Occipital lobe (tissue), 2 donors: ENCODE data around the gene PGM1. TPM values are rescaled to one million over a fixed set of nuclear protein-coding genes. Genes with fewer than 3 reads are reported as not detected.

Experiments
- DNase-seq: peaks from one replicate; lab custom pipeline; 2025; lab: John Stamatoyannopoulos, UW
- total RNA-seq: library from RNA; depleted of rRNA; stranded (reverse); fragments of >200 nt; gene quantifications from one replicate; pipeline ENCODE4 v1.2.3, GENCODE V29; 2014

The PGM1 gene
- total RNA-seq, 1 donor from 2014 or later = 20.6 TPM

- DNase-seq = no peak
Measured at GRCh38 chr1:63632110-63632509, 38.9 kb downstream of the PGM1 start.

DNA sequence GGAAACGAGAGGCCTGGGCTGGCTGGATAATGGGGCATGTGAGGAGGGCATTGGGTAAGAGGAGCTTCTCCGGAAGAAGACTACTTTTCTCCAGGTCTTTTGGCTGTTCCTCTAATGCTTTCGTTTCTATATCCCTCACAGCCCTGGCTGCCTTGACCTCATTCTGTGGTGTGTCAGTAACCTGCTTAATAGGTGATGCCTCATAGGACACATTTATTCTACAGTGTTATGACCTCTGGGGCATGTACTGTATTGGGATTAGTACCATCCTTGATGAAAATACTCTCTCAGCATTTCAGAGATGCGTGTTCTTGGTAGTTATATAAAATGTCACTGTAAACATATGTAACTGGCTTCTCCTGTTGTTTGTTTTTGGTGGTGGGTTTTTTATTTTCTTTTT lies 40.1 kb downstream of the PGM1 start:
- DNase-seq = no peak

- no peak for DNase-seq
Measured at GRCh38 chr1:63634471-63634870, 41.3 kb downstream of the PGM1 start.

DNA sequence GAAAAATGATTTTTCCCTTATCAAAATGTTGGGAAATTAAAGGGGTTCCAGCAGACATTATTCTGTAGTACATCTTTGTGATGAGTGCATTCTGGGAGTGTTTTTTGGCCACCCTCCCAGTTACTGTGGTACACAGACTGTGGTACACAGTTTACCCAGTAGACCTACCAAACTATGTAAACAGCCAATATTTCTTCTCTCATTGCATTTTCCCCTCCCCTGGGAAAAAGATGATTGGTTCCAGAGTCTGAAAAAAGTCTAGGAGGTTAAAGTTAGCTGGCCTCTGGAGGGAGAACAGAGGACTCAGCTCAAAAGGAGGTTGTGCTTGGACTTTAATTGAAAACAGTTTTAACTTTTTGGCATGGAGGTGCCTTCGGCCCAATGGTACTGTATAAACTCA lies 42.5 kb downstream of the PGM1 start:
- DNase-seq = no peak

GRCh38 chr1:63636192-63637105 lies 43.2 kb downstream of the PGM1 start:
- no peak for DNase-seq

DNA sequence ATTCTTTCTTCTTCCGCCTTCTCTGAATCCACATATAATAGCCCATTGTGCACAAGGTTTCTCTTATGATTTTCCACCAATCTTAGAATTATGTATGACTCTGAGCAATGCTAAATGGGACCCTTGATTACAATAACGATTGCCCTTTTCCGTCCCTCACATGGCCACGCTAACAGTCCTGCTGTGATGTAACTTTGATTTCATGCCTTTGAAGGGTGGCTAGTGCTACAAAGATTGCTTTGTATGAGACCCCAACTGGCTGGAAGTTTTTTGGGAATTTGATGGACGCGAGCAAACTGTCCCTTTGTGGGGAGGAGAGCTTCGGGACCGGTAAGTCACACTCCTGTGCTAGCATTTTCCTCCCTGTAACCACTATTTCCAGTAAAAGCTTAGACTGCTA lies 45.3 kb downstream of the PGM1 start:
- DNase-seq = no peak

DNA sequence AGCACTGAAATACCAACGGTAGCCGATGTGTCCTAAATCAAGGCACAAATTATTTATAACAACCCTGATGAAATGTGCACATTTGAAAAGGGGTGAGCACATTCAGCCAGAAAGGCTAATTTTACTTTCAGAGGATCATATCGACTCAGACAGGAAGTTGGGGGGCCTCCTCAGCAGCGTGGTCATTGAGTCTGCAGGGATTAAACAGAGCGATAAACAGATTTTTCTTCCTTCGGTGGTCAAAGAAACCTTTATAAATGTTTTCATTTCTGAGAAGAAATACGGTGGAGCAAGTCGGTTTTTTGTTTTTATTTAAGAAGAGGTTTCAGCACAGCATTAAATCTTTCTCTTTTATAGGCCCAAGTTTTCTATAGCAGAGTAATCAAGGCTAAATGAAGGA lies 45.7 kb downstream of the PGM1 start:
- no peak for DNase-seq

GRCh38 chr1:63640633-63641567 lies 47.7 kb downstream of the PGM1 start:
- no peak for DNase-seq

- no peak for DNase-seq
Measured at GRCh38 chr1:63641615-63642014, 48.4 kb downstream of the PGM1 start.

GRCh38 chr1:63642901-63643300 lies 49.7 kb downstream of the PGM1 start:
- no peak for DNase-seq

DNA sequence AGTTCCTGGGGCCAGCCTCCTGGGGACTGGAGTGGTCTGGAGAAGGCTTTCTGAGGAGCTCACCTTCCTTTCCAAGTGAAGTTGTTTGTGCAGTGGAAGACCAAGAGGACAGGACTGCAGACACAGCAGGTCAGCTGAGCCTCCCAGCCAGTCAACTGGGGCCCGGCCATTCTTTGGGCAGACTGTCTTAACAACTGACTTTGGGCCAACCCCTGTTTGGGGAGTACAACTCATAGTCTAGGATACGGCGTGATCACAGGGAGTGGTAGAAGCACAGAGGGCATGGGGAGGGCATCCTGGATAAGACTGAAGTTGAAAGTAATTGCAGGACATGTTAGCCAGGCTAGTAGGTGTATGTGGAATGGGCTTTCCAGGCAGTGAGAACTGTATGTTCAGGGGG lies 50.3 kb downstream of the PGM1 start:
- no peak for DNase-seq

- no peak for DNase-seq
Measured at GRCh38 chr1:63643926-63644325, 50.7 kb downstream of the PGM1 start.

DNA sequence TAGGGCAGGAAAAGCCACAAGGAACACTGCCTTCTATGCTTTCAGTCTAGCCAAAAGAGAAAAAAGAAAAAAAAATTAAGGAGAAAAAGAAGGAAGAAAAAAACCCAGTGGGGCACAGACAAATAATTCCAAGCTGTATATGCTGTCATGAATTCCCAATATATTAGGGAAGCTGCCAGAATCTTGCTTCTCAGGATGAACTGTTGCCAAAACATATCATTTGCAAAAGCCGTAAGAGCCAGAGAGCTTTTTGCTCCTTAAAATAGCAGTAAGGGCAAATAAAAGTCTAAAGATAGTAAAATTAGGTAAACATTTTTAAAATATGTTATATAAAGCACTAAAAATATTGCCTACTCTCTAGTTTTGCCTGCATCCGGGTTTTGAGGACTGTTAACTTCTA lies 52.1 kb downstream of the PGM1 start:
- no peak for DNase-seq

- DNase-seq = no peak
Measured at GRCh38 chr1:63648689-63649088, 55.5 kb downstream of the PGM1 start.

DNA sequence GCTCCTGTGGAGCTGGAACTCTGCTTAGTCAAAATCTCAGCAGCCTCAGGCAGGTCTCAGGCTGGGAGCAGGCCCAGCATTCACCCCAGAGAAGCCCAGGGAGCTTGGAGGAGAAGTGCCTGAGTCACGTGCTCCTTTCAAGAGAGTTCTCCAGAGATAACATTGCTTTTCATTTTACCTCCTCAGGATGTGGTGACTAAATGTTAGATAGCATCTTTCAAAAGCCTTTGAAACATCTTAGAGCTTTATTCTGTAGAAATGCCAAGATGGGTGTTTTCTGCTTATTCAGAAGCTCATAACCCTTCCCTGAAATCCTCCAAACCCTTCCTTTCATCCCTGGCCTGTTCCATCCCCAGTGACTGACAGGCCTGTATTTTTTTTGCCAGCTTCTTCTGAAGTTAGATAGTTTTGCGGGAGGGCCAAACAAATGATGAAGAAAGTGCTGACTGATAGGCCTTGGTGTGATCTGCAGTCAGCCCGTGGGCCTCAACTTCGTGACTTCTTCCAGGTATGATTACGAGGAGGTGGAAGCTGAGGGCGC lies 58.0 kb downstream of the PGM1 start:
- DNase-seq = no peak

DNA sequence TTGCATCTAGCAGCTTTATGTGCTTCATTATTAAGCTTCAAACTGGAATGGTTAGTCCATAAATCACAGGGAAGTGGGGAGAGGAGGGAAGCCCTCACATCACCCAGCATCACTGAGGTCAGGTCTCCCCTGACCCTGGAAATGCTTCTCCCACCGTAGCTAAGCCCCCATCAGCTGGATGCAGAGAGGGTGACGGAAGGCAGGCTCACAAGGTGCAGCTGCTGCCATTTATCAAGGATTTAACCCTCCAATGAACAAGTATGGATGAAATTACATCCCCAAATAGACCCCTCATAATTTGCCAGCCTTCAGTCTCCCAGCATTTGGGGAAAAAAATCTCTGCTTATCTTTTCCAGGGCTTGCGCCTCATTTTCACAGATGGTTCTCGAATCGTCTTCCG lies 60.8 kb downstream of the PGM1 start:
- DNase-seq = no peak

DNA sequence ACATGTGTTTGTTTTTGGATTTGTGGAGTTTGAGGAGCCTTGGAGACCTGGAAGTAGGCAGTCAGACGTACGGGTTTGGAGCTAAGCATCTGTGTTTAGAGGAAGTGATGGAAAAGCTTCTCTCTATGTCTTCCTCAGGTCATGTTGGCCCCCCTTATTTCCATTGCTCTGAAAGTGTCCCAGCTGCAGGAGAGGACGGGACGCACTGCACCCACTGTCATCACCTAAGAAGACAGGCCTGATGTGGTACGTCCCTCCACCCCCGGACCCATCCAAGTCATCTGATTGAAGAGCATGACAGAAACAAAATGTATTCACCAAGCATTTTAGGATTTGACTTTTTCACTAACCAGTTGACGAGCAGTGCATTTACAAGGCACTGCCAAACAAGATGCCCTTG lies 66.2 kb downstream of the PGM1 start:
- no peak for DNase-seq

GRCh38 chr1:63662056-63662836 lies 69.0 kb downstream of the PGM1 start:
- no peak for DNase-seq

DNA sequence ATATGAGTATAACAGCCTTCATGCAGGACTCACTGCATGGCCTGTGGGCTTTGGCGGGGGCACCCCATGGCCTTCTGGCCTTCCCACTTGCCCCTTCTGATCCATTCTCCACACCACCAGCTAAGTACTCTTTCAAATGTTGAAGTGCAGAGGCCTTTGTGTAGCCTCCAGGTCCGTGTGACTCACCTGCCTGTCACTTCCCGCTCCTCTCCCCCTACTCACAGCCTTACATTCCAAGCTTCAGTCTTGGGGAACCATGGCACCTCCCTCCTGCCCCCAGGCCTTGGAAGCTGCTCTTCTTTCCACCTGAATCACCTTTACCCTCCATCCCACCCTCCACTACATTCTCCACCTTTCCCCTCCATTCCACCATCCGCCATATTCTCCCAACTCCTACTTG lies 69.6 kb downstream of the PGM1 start:
- no peak for DNase-seq

DNA sequence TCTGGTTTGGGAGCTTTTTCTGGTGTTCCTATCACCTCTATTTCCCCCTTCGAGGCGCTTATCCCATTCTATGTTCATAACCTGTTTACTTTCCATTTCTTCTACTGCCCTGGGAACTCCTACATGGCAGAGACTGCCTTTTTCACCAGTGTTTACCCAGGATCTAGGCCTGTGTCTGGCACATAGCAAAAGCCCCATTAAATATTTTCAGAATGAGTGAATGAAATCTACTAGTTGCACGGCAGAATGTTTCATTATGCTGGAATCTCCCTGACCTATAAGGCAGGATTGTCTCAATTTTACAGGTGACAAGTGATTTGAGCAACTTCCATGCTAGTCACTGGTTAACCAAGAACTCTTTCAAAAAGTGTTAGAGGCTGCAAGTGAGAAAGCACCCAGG lies 70.1 kb downstream of the PGM1 start:
- no peak for DNase-seq

DNA sequence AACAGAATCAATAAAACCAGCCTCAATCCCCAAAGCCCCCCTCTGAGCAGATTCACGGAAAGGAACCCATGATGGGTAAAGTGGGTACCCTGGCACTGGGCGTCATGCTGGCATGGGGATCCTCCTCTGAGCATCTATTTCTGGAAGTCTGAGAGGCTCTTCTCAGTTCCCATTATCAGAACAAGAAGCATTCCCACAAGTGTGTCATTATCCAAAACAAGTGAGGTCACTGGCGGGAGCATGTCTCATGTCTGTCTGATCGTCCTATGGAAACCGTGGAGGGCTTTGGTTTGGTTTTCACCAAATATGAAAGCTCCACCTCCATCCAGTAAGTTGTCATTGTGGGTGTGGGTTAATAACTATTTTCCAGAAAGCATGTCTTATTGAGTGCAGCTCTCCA lies 70.7 kb downstream of the PGM1 start:
- DNase-seq = no peak
